Cardiac septum (tissue), 1 donor: ENCODE measurements around the gene TLCD1. TPM values are rescaled to one million over a fixed set of nuclear protein-coding genes. Genes with fewer than 3 reads are reported as not detected.

ENCODE experiments used
- DNase-seq: peaks from one replicate; pipeline ENCODE4 v3.0.0-alpha.2; 2020; ENCODE audit warnings: low spot score
- intact Hi-C: fragments of 100-400 bp; cut with DNase I; formaldehyde crosslinking; loops from one replicate; pipeline ENCODE4 v1.14.0; 2022
- total RNA-seq: library from RNA; stranded (reverse); fragmentation: NEBNext Ultra II Directional; extraction: Animal tissue kit (Norgen Biotek cat#: 25700); gene quantifications from one replicate; pipeline ENCODE4 v1.2.1, GENCODE V29; 2021
- donor health status: DM: no; HTN: no; CAD: no.

The TLCD1 gene
- total RNA-seq, 1 donor from 2014 or later, result 2.4 TPM

GRCh38 chr17:28702752-28703150, 23.3 kb downstream of the TLCD1 start:
- DNase-seq, result no peak
- intact Hi-C loops, result no loop called here

- intact Hi-C loops, result no loop called here
- DNase-seq, result no peak
These were observed 23.8 kb downstream of the TLCD1 start for GRCh38 chr17:28702026-28702751.

GRCh38 chr17:28700830-28701492, 25.1 kb downstream of the TLCD1 start:
- DNase-seq, result no peak
- intact Hi-C loops, result no loop called here

- intact Hi-C loops, result no loop called here
- no peak for DNase-seq
These were observed 25.8 kb downstream of the TLCD1 start for GRCh38 chr17:28700278-28700677.

- intact Hi-C loops, result no loop called here
- no peak for DNase-seq
These were observed 27.6 kb downstream of the TLCD1 start for GRCh38 chr17:28698253-28698941.

GRCh38 chr17:28693869-28694268, 32.2 kb downstream of the TLCD1 start:
- DNase-seq, result no peak
- intact Hi-C loops, result no loop called here

GRCh38 chr17:28689011-28689410, 37.0 kb downstream of the TLCD1 start:
- no peak for DNase-seq
- intact Hi-C loops, result no loop called here

GRCh38 chr17:28688481-28688880, 37.6 kb downstream of the TLCD1 start:
- no peak for DNase-seq
- intact Hi-C loops, result no loop called here

- intact Hi-C loops, result no loop called here
- DNase-seq, result no peak
These were observed 39.7 kb downstream of the TLCD1 start for GRCh38 chr17:28686296-28686695.

GRCh38 chr17:28685366-28685765, 40.7 kb downstream of the TLCD1 start:
- intact Hi-C loops, result no loop called here
- no peak for DNase-seq

GRCh38 chr17:28684963-28685362, 41.1 kb downstream of the TLCD1 start:
- no peak for DNase-seq
- intact Hi-C loops, result no loop called here

GRCh38 chr17:28682655-28683054, 43.4 kb downstream of the TLCD1 start:
- no peak for DNase-seq
- intact Hi-C loops, result no loop called here

- intact Hi-C loops, result no loop called here
- no peak for DNase-seq
These were observed 50.1 kb downstream of the TLCD1 start for GRCh38 chr17:28675980-28676379.

- no peak for DNase-seq
These were observed 50.5 kb downstream of the TLCD1 start for GRCh38 chr17:28675490-28675889.

More at GRCh38 chr17:28675490-28675889, 50.5 kb downstream of the TLCD1 start:
- intact Hi-C loops, result no loop called here

Other genes starting within 250 kb of the TLCD1 start
- gene FOXN1, start 219.9 kb downstream of the TLCD1 start, total RNA-seq, result not detected
- 16.0 TPM for gene UNC119, start 173.6 kb downstream of the TLCD1 start, total RNA-seq
- gene PIGS, start 154.7 kb downstream of the TLCD1 start, total RNA-seq, result 51.5 TPM
- gene ALDOC, start 149.3 kb downstream of the TLCD1 start, total RNA-seq, result 326 TPM
- 0.78 TPM for gene SPAG5, start 127.2 kb downstream of the TLCD1 start, total RNA-seq
- 6.8 TPM for gene RSKR, start 112.0 kb downstream of the TLCD1 start, total RNA-seq
- 70.4 TPM for gene BLTP2, start 81.1 kb downstream of the TLCD1 start, total RNA-seq
- 26.6 TPM for gene SDF2, start 64.3 kb downstream of the TLCD1 start, total RNA-seq
- 48.4 TPM for gene SUPT6H, start 64.0 kb downstream of the TLCD1 start, total RNA-seq
- gene PROCA1, start 14.3 kb downstream of the TLCD1 start, total RNA-seq, result 2.0 TPM
- gene RAB34, start 8.4 kb downstream of the TLCD1 start, total RNA-seq, result 15.3 TPM
- 725 TPM for gene RPL23A, start 6.2 kb downstream of the TLCD1 start, total RNA-seq
- 0.78 TPM for gene NEK8, start 2.6 kb upstream of the TLCD1 start, total RNA-seq
- 2.8 TPM for gene TRAF4, start 17.8 kb upstream of the TLCD1 start, total RNA-seq
- 18.6 TPM for gene FAM222B, start 116.6 kb upstream of the TLCD1 start, total RNA-seq
- 31.3 TPM for gene ERAL1, start 128.8 kb upstream of the TLCD1 start, total RNA-seq
- gene FLOT2, start 171.5 kb upstream of the TLCD1 start, total RNA-seq, result 80.4 TPM
- gene DHRS13, start 176.8 kb upstream of the TLCD1 start, total RNA-seq, result 3.0 TPM
- gene PHF12, start 225.3 kb upstream of the TLCD1 start, total RNA-seq, result 20.4 TPM